Nephron progenitor cell (in vitro differentiated cells): ENCODE results near the gene PIMREG.

Source experiments
- DNase-seq: peaks from one replicate; pipeline ENCODE4 v3.0.0; 2021
- H3K27ac Mint-ChIP-seq: 2 replicates; pipeline ENCODE4 v1.8.0; 2021; ENCODE audit warnings: mild to moderate bottlenecking, moderate library complexity, mixed read lengths
- H3K27me3 Mint-ChIP-seq: 2 replicates; pipeline ENCODE4 v1.8.0; 2021; ENCODE audit warnings: mild to moderate bottlenecking, low read depth, mixed read lengths; ENCODE audit not compliant: poor library complexity
- H3K36me3 Mint-ChIP-seq: 2 replicates; pipeline ENCODE4 v1.8.0; 2021; ENCODE audit warnings: low read depth, mixed read lengths
- H3K4me1 Mint-ChIP-seq: 2 replicates; pipeline ENCODE4 v1.8.0; 2021; ENCODE audit warnings: mixed read lengths
- H3K4me3 Mint-ChIP-seq: 2 replicates; pipeline ENCODE4 v1.8.0; 2021; ENCODE audit warnings: mild to moderate bottlenecking, moderate library complexity, mixed read lengths
- H3K9me3 Mint-ChIP-seq: 2 replicates; pipeline ENCODE4 v1.8.0; 2021; ENCODE audit warnings: mild to moderate bottlenecking, moderate library complexity, mixed read lengths
- TF ChIP-seq, protein P1 (sequence below): fragments of 200-600 bp; sonication (generic); IDR thresholded peaks from 2 replicates; pipeline ENCODE4 v1.5.0; 2021; ENCODE audit warnings: antibody characterized with exemption

Gene PIMREG

DNA sequence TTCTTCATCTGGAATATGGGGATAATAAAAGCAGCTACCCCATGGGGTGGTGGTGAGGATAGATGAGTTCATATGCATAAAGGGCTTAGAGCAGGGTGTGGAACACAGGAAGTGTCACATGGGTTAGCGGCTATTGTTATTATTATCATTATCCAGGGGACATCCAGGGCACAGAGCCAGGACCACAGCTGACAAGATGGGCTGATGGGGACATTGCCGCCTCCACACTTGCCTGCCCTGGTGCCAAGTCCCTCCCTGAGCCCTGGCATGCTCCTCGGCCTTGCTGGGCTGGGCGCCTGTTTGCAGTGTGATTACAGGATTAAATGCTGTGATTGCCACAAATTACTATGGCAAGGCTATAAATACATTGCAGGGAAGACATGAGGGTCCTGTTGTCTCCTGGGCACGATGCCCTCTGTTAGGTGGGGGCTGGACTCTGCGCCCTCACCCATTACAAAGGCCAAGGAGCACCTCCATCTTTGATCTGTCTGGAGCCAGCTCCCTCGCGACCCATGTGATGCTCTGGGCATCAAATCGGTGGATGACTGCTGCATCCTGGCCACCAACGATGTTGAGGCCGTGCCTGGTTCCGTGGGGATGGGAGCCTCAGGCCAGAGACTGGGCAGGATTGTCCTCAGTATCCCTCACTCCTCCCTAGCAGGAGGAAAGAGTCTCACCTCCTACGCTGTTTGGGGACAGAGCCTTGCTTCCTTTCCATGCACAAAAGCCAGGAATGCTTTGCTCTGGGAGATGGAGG lies 43.2 kb downstream of the PIMREG start:
- Mint-ChIP-seq H3K36me3 (no peaks in the 10 kb centered on the region), H3K27me3 (peaks cover 3% of the 10 kb centered on the region), H3K9me3 (no peaks in the 10 kb centered on the region), H3K27ac (no peak overlapping the region), H3K4me1 (peaks cover 33% of the 10 kb centered on the region), H3K4me3 (no peak overlapping the region)
- no peak for DNase-seq
- TF ChIP-seq, protein P1, sequence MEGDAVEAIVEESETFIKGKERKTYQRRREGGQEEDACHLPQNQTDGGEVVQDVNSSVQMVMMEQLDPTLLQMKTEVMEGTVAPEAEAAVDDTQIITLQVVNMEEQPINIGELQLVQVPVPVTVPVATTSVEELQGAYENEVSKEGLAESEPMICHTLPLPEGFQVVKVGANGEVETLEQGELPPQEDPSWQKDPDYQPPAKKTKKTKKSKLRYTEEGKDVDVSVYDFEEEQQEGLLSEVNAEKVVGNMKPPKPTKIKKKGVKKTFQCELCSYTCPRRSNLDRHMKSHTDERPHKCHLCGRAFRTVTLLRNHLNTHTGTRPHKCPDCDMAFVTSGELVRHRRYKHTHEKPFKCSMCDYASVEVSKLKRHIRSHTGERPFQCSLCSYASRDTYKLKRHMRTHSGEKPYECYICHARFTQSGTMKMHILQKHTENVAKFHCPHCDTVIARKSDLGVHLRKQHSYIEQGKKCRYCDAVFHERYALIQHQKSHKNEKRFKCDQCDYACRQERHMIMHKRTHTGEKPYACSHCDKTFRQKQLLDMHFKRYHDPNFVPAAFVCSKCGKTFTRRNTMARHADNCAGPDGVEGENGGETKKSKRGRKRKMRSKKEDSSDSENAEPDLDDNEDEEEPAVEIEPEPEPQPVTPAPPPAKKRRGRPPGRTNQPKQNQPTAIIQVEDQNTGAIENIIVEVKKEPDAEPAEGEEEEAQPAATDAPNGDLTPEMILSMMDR: no peak

DNA sequence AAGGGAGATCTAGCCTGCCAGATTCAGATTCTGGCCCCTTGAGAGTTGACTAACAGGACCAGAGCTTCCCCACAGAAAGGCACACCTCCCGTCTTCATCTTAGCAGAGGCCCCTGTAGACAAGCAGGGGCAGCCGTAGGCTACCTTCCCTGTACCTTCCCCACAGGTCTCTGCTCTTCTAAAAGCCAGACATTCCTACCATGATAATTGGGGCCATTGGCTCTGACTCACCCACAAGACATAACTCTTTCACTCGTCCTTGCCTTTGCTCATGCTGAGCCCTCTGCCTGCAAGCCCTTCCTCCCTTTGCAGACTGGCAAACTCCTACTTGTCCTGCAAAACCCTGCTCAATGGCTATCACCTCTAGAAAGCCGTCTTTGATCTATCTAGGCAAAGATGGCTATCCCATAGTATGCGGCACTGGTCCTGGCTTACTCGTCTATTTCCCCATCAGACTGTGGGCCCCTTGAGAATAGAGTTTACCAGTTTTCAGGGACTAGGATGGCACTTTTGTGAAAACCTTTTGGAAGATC lies 43.8 kb downstream of the PIMREG start:
- Mint-ChIP-seq H3K27ac (no peak overlapping the region), H3K9me3 (no peaks in the 10 kb centered on the region), H3K36me3 (no peaks in the 10 kb centered on the region), H3K27me3 (peaks cover 3% of the 10 kb centered on the region), H3K4me3 (no peak overlapping the region), H3K4me1 (peaks cover 37% of the 10 kb centered on the region)
- TF ChIP-seq, protein P1: no peak
- no peak for DNase-seq

DNA sequence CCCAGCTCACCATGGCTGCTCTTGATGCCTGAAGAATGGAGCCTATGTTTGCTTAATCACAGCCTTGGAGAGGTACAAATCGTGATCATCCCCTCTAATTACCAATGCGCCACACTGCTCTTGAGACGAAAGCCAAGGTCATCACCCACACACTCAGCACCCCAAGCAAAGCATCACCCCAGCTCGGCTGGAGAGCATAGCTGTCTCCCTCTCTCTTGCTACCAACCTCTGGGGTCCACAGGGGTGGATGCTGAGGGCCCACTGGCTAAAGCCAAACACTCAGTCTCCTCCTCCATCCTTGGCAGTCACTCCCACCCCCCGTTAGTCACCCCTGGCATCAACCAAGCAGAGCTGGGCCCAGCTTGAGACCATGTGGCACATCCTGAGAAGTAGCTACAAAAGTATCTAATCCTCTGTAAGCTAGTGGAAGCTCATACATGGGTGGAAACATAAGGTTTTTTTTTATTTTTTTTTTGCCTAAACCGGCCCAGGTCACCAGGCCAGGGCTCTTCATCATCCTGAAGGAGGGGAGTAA lies 44.8 kb downstream of the PIMREG start:
- DNase-seq: no peak
- Mint-ChIP-seq H3K9me3 (no peaks in the 10 kb centered on the region), H3K27ac (no peak overlapping the region), H3K27me3 (no peaks in the 10 kb centered on the region), H3K4me3 (no peak overlapping the region), H3K4me1 (peaks cover 48% of the 10 kb centered on the region), H3K36me3 (no peaks in the 10 kb centered on the region)
- TF ChIP-seq, protein P1: no peak

DNA sequence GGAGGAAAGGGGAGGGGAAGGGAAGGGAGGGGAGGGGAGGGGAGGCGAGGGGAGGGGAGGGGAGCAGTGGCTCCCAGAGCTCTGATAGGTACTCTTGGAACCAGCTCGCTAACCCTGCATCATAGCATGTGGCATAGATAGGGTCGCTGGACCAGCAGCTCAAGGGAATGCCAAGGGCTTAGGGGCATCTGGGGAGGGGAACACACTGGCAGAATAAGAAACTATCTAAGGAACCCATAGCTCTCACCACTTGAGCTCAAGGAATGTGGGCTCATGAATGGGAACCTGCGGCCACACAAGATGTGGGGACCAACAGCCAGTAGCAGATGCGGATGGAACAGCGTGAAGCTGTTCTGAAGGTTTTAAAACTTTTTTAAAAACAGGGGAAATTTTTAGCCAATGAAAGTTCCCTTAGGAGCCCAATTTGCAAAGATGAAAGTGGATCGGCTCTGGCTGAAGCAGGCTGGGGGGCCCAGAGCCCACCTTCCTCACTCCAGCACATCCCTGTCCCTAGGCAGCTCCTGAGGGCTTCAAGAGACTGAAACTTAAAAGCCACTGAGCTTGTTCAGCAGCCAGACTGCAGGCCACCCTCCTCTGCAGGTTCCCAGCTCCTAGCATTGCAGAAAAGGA lies 46.9 kb downstream of the PIMREG start:
- H3K9me3 Mint-ChIP-seq: no peaks in the 10 kb centered on the region
- H3K4me1 Mint-ChIP-seq: peaks cover 65% of the 10 kb centered on the region
- H3K4me3 Mint-ChIP-seq: no peak overlapping the region
- H3K27me3 Mint-ChIP-seq: no peaks in the 10 kb centered on the region
- no peak for DNase-seq
- TF ChIP-seq, protein P1: no peak
- no peaks in the 10 kb centered on the region for H3K36me3 Mint-ChIP-seq
- no peak overlapping the region for H3K27ac Mint-ChIP-seq

DNA sequence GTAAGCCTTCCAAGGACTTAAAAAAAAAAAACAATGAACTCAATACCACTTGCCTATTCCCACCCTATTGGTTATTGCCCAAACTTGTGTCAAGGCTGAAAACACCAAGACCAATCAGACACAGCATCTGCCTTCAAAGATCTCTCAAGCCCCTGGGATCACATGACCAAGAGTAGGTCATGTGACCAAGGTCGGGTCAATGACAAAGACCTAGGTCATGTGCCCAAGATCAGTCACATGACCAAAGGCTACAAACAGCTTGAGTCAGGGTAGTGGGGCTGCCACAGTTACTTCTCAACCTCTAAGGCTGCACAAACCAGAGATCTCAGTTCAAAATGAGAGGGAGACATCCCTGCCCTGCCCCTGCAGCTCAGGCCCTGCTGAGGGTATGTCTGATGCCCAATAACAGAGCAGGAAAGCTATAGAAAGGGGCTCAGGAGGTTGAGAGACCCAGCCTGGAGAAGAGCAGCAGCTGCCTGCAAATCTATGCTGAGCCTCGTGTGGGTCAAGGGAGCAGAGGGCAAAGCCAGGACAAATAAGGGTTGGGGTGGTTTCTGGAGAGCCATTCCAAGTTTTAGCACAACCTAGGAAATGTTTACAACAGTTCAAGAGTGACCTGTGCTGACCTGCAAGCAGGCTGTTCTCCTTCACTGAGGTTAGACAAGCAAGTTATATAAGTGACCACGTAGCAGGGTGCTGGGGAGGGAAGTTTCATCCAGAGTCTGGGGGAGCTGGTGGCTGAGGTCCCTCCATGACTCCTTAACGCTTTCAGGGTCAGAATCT lies 48.8 kb downstream of the PIMREG start:
- Mint-ChIP-seq H3K27me3 (no peaks in the 10 kb centered on the region), H3K4me1 (peaks cover 79% of the 10 kb centered on the region), H3K9me3 (no peaks in the 10 kb centered on the region), H3K27ac (peak overlapping the region; percentile 52), H3K4me3 (no peak overlapping the region), H3K36me3 (no peaks in the 10 kb centered on the region)
- DNase-seq: no peak
- TF ChIP-seq, protein P1: no peak
